ENCODE results near the gene IL12RB1.
"Not testable (repeated sequence)": the region's sequence is repeated elsewhere in the genome, so short reads cannot be mapped to it uniquely, and the experiment has no call there.

IL12RB1 gene

GRCh38 chr19:18044825-18045304 is 41.9 kb downstream of the IL12RB1 start:
- peak; percentile 88 for DNase-seq

- no peak for DNase-seq
Measured at GRCh38 chr19:18043676-18044075, 43.1 kb downstream of the IL12RB1 start.

- no peak for DNase-seq
Measured at GRCh38 chr19:18041054-18041453, 45.7 kb downstream of the IL12RB1 start.

GRCh38 chr19:18032102-18032501 is 54.6 kb downstream of the IL12RB1 start:
- DNase-seq, result not testable (repeated sequence)

GRCh38 chr19:18031401-18031800 is 55.3 kb downstream of the IL12RB1 start:
- not testable (repeated sequence) for DNase-seq

- DNase-seq, result no peak
Measured at GRCh38 chr19:18029617-18030338, 57.0 kb downstream of the IL12RB1 start.

- DNase-seq, result no peak
Measured at GRCh38 chr19:18027151-18027550, 59.6 kb downstream of the IL12RB1 start.

- DNase-seq, result no peak
Measured at GRCh38 chr19:18023622-18024251, 63.0 kb downstream of the IL12RB1 start.

- DNase-seq, result peak; percentile 28
Measured at GRCh38 chr19:18021121-18021755, 65.5 kb downstream of the IL12RB1 start.

- no peak for DNase-seq
Measured at GRCh38 chr19:18020212-18021085, 66.3 kb downstream of the IL12RB1 start.

- no peak for DNase-seq
Measured at GRCh38 chr19:18017275-18018083, 69.3 kb downstream of the IL12RB1 start.

- DNase-seq, result no peak
Measured at GRCh38 chr19:18016209-18016910, 70.4 kb downstream of the IL12RB1 start.

GRCh38 chr19:18014197-18014596 is 72.5 kb downstream of the IL12RB1 start:
- no peak for DNase-seq

GRCh38 chr19:18013210-18014111 is 73.3 kb downstream of the IL12RB1 start:
- no peak for DNase-seq

GRCh38 chr19:18010149-18010548 is 76.6 kb downstream of the IL12RB1 start:
- DNase-seq, result no peak

- no peak for DNase-seq
Measured at GRCh38 chr19:18009412-18010066, 77.2 kb downstream of the IL12RB1 start.

Measured in OCI-M1 (cell line).